Brain microvascular endothelial cell (primary cell): ENCODE results near the gene TNFRSF1A.
"Not testable (repeated sequence)": the region's sequence is repeated elsewhere in the genome, so short reads cannot be mapped to it uniquely, and the experiment has no call there.

Experiments
- DNase-seq: peaks from one replicate; pipeline ENCODE4 v3.0.0-alpha.2; 2020
- H3K27ac ChIP-seq: fragments of 250-450 bp; sonication (Bioruptor Pico); 2 replicates; pipeline ENCODE4 v1.5.1; 2020; ENCODE audit warnings: mild to moderate bottlenecking, moderate library complexity
- H3K27me3 ChIP-seq: fragments of 250-450 bp; sonication (Bioruptor Pico); replicated peaks from 2 replicates; pipeline ENCODE4 v1.5.1; 2020; ENCODE audit warnings: mild to moderate bottlenecking
- H3K36me3 ChIP-seq: fragments of 250-450 bp; sonication (Bioruptor Pico); replicated peaks from 2 replicates; pipeline ENCODE4 v1.5.1; 2020; ENCODE audit warnings: mild to moderate bottlenecking
- H3K4me3 ChIP-seq: 2 replicates; pipeline ENCODE4 v1.5.1; 2011; ENCODE audit warnings: low read depth, mild to moderate bottlenecking, control low read depth, low read length, moderate library complexity
- CTCF ChIP-seq: IDR thresholded peaks from 2 replicates; pipeline ENCODE4 v1.5.1; 2011; ENCODE audit warnings: low read depth, mild to moderate bottlenecking, moderate library complexity, low read length, control low read depth, inconsistent platforms; ENCODE audit errors: missing control alignments
- in situ Hi-C: cut with HindIII; loops from 2 replicates; pipeline ENCODE4 v1.10.0; 2017; ENCODE audit warnings: low sequenced_read_pairs, low pct_ligation_motif_present

TNFRSF1A gene

GRCh38 chr12:6347367-6348338 lies 5.8 kb upstream of the TNFRSF1A start:
- H3K27ac ChIP-seq, result no peak overlapping the region
- TF ChIP-seq CTCF, result no peak
- no peak overlapping the region for H3K4me3 ChIP-seq
- no peaks in the 10 kb centered on the region for H3K27me3 ChIP-seq
- in situ Hi-C loops, result no loop called here
- no peaks in the 10 kb centered on the region for H3K36me3 ChIP-seq
- DNase-seq, result no peak

DNA sequence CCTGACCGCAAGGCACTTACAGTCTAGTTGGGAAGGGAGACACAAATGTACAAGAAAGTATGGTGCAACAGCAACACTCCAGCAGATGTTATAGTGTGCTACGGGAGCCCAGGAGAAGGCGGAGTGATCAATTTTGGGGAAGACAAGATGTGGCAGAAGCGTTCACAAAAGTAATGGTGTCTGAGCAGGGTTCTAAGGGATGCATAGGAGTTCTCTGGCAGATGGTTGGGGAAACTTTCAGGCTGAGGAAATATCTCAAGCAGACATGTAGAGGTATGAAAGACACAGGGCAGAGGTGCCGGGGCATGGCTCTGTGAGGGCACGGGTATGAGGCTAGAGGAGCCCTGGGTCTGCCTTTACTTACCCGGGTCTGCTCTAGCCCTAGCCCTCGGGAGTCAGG lies 5.1 kb upstream of the TNFRSF1A start:
- in situ Hi-C loops, result no loop called here
- no peaks in the 10 kb centered on the region for H3K27me3 ChIP-seq
- H3K36me3 ChIP-seq, result no peaks in the 10 kb centered on the region
- TF ChIP-seq CTCF, result no peak
- H3K4me3 ChIP-seq, result no peak overlapping the region
- H3K27ac ChIP-seq, result no peak overlapping the region
- no peak for DNase-seq

- Histone ChIP-seq H3K36me3 (no peaks in the 10 kb centered on the region), H3K27ac (no peak overlapping the region), H3K4me3 (no peak overlapping the region), H3K27me3 (no peaks in the 10 kb centered on the region)
- no peak for TF ChIP-seq CTCF
- in situ Hi-C loops, result no loop called here
- DNase-seq, result no peak
Observed at GRCh38 chr12:6346235-6346832, 4.5 kb upstream of the TNFRSF1A start.

- TF ChIP-seq CTCF, result no peak
- Histone ChIP-seq H3K36me3 (no peaks in the 10 kb centered on the region), H3K27me3 (no peaks in the 10 kb centered on the region), H3K27ac (peak overlapping the region; percentile 54), H3K4me3 (no peak overlapping the region)
- in situ Hi-C loops, result no loop called here
- DNase-seq, result peak; percentile 97
Observed at GRCh38 chr12:6345319-6346091, 3.6 kb upstream of the TNFRSF1A start.

- H3K27ac ChIP-seq, DNase-seq, H3K27me3 ChIP-seq, H3K36me3 ChIP-seq, H3K4me3 ChIP-seq, in situ Hi-C loops: not testable (repeated sequence)
Observed at GRCh38 chr12:6344101-6344660, 2.3 kb upstream of the TNFRSF1A start.
